Stimulated activated CD4-positive, alpha-beta T cell treated with anti-CD3 and anti-CD28 coated beads, Interleukin-15, amount 100 ng/mL, for 1 hour (primary cell): Measurements from ENCODE around the gene POLE2.
"Not testable (repeated sequence)": the region's sequence is repeated elsewhere in the genome, so short reads cannot be mapped to it uniquely, and the experiment has no call there.

Experiments used
- DNase-seq, 2 donors: peaks; one replicate each; pipeline ENCODE4 v3.0.0-alpha.2; 2020; ENCODE audit warnings: low read depth in 1 of 2, low spot score in 1 of 2

Gene POLE2

GRCh38 chr14:49620182-49621113 lies 67.6 kb downstream of the POLE2 start, which contains the start of the genes MGAT2 and RPL36AL:
Gene MGAT2, plus strand, starts transcription at chr14:49620799. Its CDS starts 470 bp downstream, at chr14:49621269.
Gene RPL36AL, minus strand, starts transcription at chr14:49620626. Its CDS starts 1,522 bp downstream, at chr14:49619104.
- DNase-seq, result peak; percentile 86 to 89

DNA sequence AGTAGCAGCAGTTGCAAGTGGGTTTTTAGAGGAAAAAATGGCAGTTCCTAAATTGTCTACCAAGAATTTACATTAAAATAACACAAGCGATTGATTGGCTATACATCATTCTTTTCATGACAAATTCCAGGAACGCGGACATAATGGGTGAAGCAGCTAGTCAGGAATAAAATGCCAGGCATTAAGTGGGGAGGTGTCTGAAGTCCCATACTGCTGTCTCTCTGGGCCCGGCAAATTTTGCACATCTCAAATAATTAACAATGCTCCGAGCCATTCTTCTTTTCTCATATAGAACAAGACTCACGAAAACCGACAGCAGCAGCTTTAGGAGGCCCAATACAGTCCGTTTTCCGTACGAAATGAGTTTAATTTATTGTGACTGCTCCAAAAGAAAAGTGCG lies 68.3 kb downstream of the POLE2 start:
- DNase-seq, result no peak

GRCh38 chr14:49619273-49619672 lies 68.7 kb downstream of the POLE2 start:
- DNase-seq, result not testable (repeated sequence)

DNA sequence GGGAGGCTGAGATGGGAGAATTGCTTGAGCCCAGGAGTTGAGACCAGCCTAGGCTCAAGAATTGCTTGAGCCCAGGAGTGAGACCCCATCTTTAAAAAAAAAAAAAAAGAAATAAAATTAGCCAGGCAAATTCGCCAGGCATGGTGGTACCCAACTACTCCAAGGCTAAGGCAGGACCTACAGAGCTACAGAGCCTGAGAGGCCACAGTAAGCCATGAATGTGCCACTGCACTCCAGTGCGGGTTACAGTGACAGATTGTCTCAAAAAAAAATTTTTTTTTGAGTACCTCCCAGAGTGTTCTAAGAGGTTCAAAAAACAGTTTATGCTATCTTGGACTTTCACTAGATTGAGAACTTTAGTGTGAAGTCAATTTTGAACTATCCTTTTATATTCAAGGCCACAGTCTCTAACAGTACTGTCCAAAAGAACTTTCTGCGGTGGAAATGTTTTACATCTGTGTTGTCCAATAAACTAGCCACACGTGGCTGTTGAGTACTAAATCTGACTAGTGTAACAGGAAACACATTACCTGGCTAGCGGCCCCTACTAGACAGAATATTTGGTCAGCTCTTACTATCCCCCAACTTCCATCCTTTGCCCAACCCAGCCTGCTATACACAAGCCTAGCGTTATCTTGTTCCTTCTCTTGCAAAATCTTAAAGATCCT lies 70.0 kb downstream of the POLE2 start:
- no peak for DNase-seq

GRCh38 chr14:49615776-49616175 lies 72.2 kb downstream of the POLE2 start:
- DNase-seq, result no peak

DNA sequence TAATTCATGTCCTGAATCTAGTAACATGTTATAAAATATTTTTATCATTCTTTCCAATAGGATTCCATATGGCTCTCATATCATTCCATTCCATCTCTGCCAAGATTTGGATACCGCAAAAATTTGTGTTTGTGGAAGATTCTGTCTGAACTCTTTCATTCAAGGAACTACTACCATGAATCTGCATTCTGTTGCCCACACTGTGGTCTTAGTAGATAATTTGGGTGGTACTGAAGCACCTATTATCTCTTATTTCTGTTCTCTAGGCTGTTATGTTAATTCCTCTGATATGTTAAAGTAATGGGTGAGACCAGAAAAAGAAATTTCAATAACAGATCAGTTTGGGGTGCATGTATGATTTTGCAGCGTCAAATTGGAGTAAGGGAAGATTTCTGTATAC lies 73.8 kb downstream of the POLE2 start:
- DNase-seq, result no peak

- DNase-seq, result no peak
These were observed 75.3 kb downstream of the POLE2 start for GRCh38 chr14:49612671-49613070.

GRCh38 chr14:49612251-49612650 lies 75.8 kb downstream of the POLE2 start:
- no peak for DNase-seq

- no peak for DNase-seq
These were observed 80.4 kb downstream of the POLE2 start for GRCh38 chr14:49607583-49607982.

DNA sequence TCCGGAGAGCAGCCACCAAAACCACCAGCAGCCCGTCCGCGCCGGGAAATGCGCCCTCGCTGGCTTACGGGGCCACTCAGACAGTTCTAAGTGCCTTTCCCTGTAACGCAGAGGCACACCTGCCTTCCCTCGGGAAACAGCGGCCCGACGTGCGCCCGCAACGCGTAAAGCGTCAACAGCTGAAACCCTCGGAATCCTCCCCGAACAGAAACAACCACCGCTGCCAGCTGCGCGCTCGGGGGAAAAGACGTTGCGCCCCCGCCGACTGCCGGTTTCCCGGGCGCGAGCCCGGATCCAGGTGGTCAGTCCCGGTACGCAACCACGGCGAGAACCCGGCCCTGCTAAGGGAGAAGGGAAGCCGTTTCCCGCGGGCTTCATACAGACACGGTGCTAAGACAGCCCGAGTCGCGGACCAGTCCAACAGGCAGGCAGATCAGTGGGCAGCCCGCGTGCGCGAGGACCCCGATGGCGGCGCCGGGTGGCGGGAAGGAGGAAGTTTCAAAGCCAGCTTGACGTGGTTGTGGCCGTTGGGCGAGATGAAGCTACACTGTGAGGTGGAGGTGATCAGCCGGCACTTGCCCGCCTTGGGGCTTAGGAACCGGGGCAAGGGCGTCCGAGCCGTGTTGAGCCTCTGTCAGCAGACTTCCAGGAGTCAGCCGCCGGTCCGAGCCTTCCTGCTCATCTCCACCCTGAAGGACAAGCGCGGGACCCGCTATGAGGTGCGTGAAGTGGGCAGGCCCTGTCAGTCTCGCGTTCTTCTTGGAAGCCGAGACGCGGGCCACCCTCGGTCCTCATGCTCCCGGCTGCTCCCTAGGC lies 89.3 kb downstream of the POLE2 start, which contains the start of gene LRR1:
TSS of gene LRR1 (plus strand) at position 456 of the 816 bp plus-strand sequence. CDS start at position 537, 81 bp downstream.
- peak; percentile 77 to 78 for DNase-seq

- no peak for DNase-seq
These were observed 89.9 kb downstream of the POLE2 start for GRCh38 chr14:49598189-49598484.

- DNase-seq, result no peak
These were observed 93.5 kb downstream of the POLE2 start for GRCh38 chr14:49594347-49595091.
